Measurements from ENCODE around the gene LPCAT1.
"Not testable (repeated sequence)": the region's sequence is repeated elsewhere in the genome, so short reads cannot be mapped to it uniquely, and the experiment has no call there.

The LPCAT1 gene

GRCh38 chr5:1563051-1563461 is 39.3 kb upstream of the LPCAT1 start:
- no peak overlapping the region for H3K9ac ChIP-seq (ENCODE audit: low read depth, low read length)
- H3K36me3 ChIP-seq (ENCODE audit: insufficient read depth, low read length), result no peaks in the 10 kb centered on the region
- H3K27me3 ChIP-seq (ENCODE audit: control insufficient read depth, insufficient read depth, low read length), result peaks cover 63% of the 10 kb centered on the region
- no peak overlapping the region for H3K4me2 ChIP-seq (ENCODE audit: low read length)
- no peak overlapping the region for H3K4me3 ChIP-seq (ENCODE audit: low read length)
- H3K4me1 ChIP-seq (ENCODE audit: control insufficient read depth, insufficient read depth, low read length), result peaks cover 22% of the 10 kb centered on the region
- H3K9me3 ChIP-seq (replicated peaks; ENCODE audit: low read length), result no peaks in the 10 kb centered on the region

- Histone ChIP-seq H3K36me3 (ENCODE audit: insufficient read depth, low read length) (no peaks in the 10 kb centered on the region), H3K4me3 (ENCODE audit: low read length) (no peak overlapping the region), H3K4me1 (ENCODE audit: control insufficient read depth, insufficient read depth, low read length) (peaks cover 17% of the 10 kb centered on the region), H3K27me3 (ENCODE audit: control insufficient read depth, insufficient read depth, low read length) (peaks cover 68% of the 10 kb centered on the region), H3K9ac (ENCODE audit: low read depth, low read length) (no peak overlapping the region), H3K9me3 (replicated peaks; ENCODE audit: low read length) (no peaks in the 10 kb centered on the region), H3K4me2 (ENCODE audit: low read length) (no peak overlapping the region)
These were observed 38.8 kb upstream of the LPCAT1 start for GRCh38 chr5:1562599-1562998.

GRCh38 chr5:1561402-1561929 is 37.7 kb upstream of the LPCAT1 start:
- Histone ChIP-seq H3K27me3 (ENCODE audit: control insufficient read depth, insufficient read depth, low read length) (peaks cover 77% of the 10 kb centered on the region), H3K4me1 (ENCODE audit: control insufficient read depth, insufficient read depth, low read length) (peaks cover 16% of the 10 kb centered on the region), H3K9ac (ENCODE audit: low read depth, low read length) (no peak overlapping the region), H3K4me3 (ENCODE audit: low read length) (no peak overlapping the region), H3K9me3 (replicated peaks; ENCODE audit: low read length) (no peaks in the 10 kb centered on the region), H3K4me2 (ENCODE audit: low read length) (no peak overlapping the region), H3K36me3 (ENCODE audit: insufficient read depth, low read length) (no peaks in the 10 kb centered on the region)

GRCh38 chr5:1560499-1560898 is 36.7 kb upstream of the LPCAT1 start:
- Histone ChIP-seq H3K27me3 (ENCODE audit: control insufficient read depth, insufficient read depth, low read length) (peaks cover 80% of the 10 kb centered on the region), H3K4me1 (ENCODE audit: control insufficient read depth, insufficient read depth, low read length) (peaks cover 13% of the 10 kb centered on the region)
- not testable (repeated sequence) for H3K9ac ChIP-seq (ENCODE audit: low read depth, low read length); H3K4me3 ChIP-seq (ENCODE audit: low read length); H3K9me3 ChIP-seq (replicated peaks; ENCODE audit: low read length); H3K36me3 ChIP-seq (ENCODE audit: insufficient read depth, low read length); H3K4me2 ChIP-seq (ENCODE audit: low read length)

- H3K9me3 ChIP-seq (replicated peaks; ENCODE audit: low read length), result no peaks in the 10 kb centered on the region
- peaks cover 80% of the 10 kb centered on the region for H3K27me3 ChIP-seq (ENCODE audit: control insufficient read depth, insufficient read depth, low read length)
- H3K36me3 ChIP-seq (ENCODE audit: insufficient read depth, low read length), result no peaks in the 10 kb centered on the region
- no peak overlapping the region for H3K9ac ChIP-seq (ENCODE audit: low read depth, low read length)
- no peak overlapping the region for H3K4me3 ChIP-seq (ENCODE audit: low read length)
- H3K4me1 ChIP-seq (ENCODE audit: control insufficient read depth, insufficient read depth, low read length), result peaks cover 20% of the 10 kb centered on the region
- H3K4me2 ChIP-seq (ENCODE audit: low read length), result no peak overlapping the region
These were observed 35.2 kb upstream of the LPCAT1 start for GRCh38 chr5:1558944-1559343.

- Histone ChIP-seq H3K4me2 (ENCODE audit: low read length) (no peak overlapping the region), H3K36me3 (ENCODE audit: insufficient read depth, low read length) (no peaks in the 10 kb centered on the region), H3K4me3 (ENCODE audit: low read length) (no peak overlapping the region), H3K4me1 (ENCODE audit: control insufficient read depth, insufficient read depth, low read length) (peaks cover 26% of the 10 kb centered on the region), H3K27me3 (ENCODE audit: control insufficient read depth, insufficient read depth, low read length) (peaks cover 84% of the 10 kb centered on the region), H3K9me3 (replicated peaks; ENCODE audit: low read length) (no peaks in the 10 kb centered on the region), H3K9ac (ENCODE audit: low read depth, low read length) (no peak overlapping the region)
These were observed 33.5 kb upstream of the LPCAT1 start for GRCh38 chr5:1557114-1557873.

GRCh38 chr5:1555808-1556731 is 32.3 kb upstream of the LPCAT1 start:
- Histone ChIP-seq H3K4me1 (ENCODE audit: control insufficient read depth, insufficient read depth, low read length) (peaks cover 36% of the 10 kb centered on the region), H3K4me2 (ENCODE audit: low read length) (peak overlapping the region; percentile 9), H3K36me3 (ENCODE audit: insufficient read depth, low read length) (no peaks in the 10 kb centered on the region), H3K4me3 (ENCODE audit: low read length) (no peak overlapping the region), H3K9me3 (replicated peaks; ENCODE audit: low read length) (no peaks in the 10 kb centered on the region), H3K9ac (ENCODE audit: low read depth, low read length) (no peak overlapping the region), H3K27me3 (ENCODE audit: control insufficient read depth, insufficient read depth, low read length) (peaks cover 88% of the 10 kb centered on the region)

- H3K9ac ChIP-seq (ENCODE audit: low read depth, low read length), result no peak overlapping the region
- H3K9me3 ChIP-seq (replicated peaks; ENCODE audit: low read length), result no peaks in the 10 kb centered on the region
- H3K4me2 ChIP-seq (ENCODE audit: low read length), result peak overlapping the region; percentile 40
- H3K36me3 ChIP-seq (ENCODE audit: insufficient read depth, low read length), result no peaks in the 10 kb centered on the region
- H3K27me3 ChIP-seq (ENCODE audit: control insufficient read depth, insufficient read depth, low read length), result peaks cover 91% of the 10 kb centered on the region
- no peak overlapping the region for H3K4me3 ChIP-seq (ENCODE audit: low read length)
- peaks cover 36% of the 10 kb centered on the region for H3K4me1 ChIP-seq (ENCODE audit: control insufficient read depth, insufficient read depth, low read length)
These were observed 31.4 kb upstream of the LPCAT1 start for GRCh38 chr5:1555011-1555807.

GRCh38 chr5:1554410-1554967 is 30.7 kb upstream of the LPCAT1 start:
- Histone ChIP-seq H3K4me1 (ENCODE audit: control insufficient read depth, insufficient read depth, low read length) (peaks cover 36% of the 10 kb centered on the region), H3K27me3 (ENCODE audit: control insufficient read depth, insufficient read depth, low read length) (peaks cover 92% of the 10 kb centered on the region), H3K9me3 (replicated peaks; ENCODE audit: low read length) (no peaks in the 10 kb centered on the region), H3K4me3 (ENCODE audit: low read length) (no peak overlapping the region), H3K4me2 (ENCODE audit: low read length) (no peak overlapping the region), H3K9ac (ENCODE audit: low read depth, low read length) (no peak overlapping the region), H3K36me3 (ENCODE audit: insufficient read depth, low read length) (no peaks in the 10 kb centered on the region)

- no peaks in the 10 kb centered on the region for H3K36me3 ChIP-seq (ENCODE audit: insufficient read depth, low read length)
- H3K4me2 ChIP-seq (ENCODE audit: low read length), result no peak overlapping the region
- peaks cover 93% of the 10 kb centered on the region for H3K27me3 ChIP-seq (ENCODE audit: control insufficient read depth, insufficient read depth, low read length)
- H3K9me3 ChIP-seq (replicated peaks; ENCODE audit: low read length), result no peaks in the 10 kb centered on the region
- peaks cover 36% of the 10 kb centered on the region for H3K4me1 ChIP-seq (ENCODE audit: control insufficient read depth, insufficient read depth, low read length)
- H3K9ac ChIP-seq (ENCODE audit: low read depth, low read length), result no peak overlapping the region
- no peak overlapping the region for H3K4me3 ChIP-seq (ENCODE audit: low read length)
These were observed 30.0 kb upstream of the LPCAT1 start for GRCh38 chr5:1553539-1554409.
